Gastrocnemius medialis (tissue), 4 donors: ENCODE measurements around the gene CNR2. TPM values are rescaled to one million over a fixed set of nuclear protein-coding genes. Genes with fewer than 3 reads are reported as not detected.

ENCODE experiments used
- ATAC-seq, 2 donors: fragments of 150-250 bp; one replicate each; pipeline ENCODE4 v1.9.1; 2016
- DNase-seq, 2 donors: peaks; one replicate each; pipeline ENCODE4 v3.0.0-alpha.2; 2019
- H3K27ac ChIP-seq, 4 donors: fragments of 200-600 bp; sonication (generic); 1 replicate in 1 of 4; 2 replicates in 3 of 4; pipeline ENCODE4 v1.5.1; 2016 to 2018; ENCODE audit warnings: mild to moderate bottlenecking in 2 of 4, moderate library complexity in 1 of 4
- H3K27me3 ChIP-seq, 3 donors: fragments of 200-600 bp; sonication (generic) in 2 of 3; 1 replicate in 1 of 3; 2 replicates in 2 of 3; pipeline versions ENCODE4 v1.5.1 to v1.6.0; 2016 to 2019; ENCODE audit warnings: mild to moderate bottlenecking in 1 of 3, moderate library complexity in 1 of 3
- H3K36me3 ChIP-seq, 2 donors: fragments of 200-600 bp; sonication (generic) in 1 of 2; one replicate each; pipeline ENCODE4 v1.5.1; 2017 to 2018
- H3K4me1 ChIP-seq, 2 donors: fragments of 200-600 bp; sonication (generic) in 1 of 2; one replicate each; pipeline ENCODE4 v1.5.1; 2016 to 2017; ENCODE audit warnings: mild to moderate bottlenecking in 2 of 2
- H3K4me3 ChIP-seq, 4 donors: fragments of 200-600 bp; sonication (generic) in 3 of 4; 1 replicate in 1 of 4; 2 replicates in 3 of 4; pipeline ENCODE4 v1.5.1; 2016 to 2019; ENCODE audit warnings: mild to moderate bottlenecking in 2 of 4
- H3K9me3 ChIP-seq, 3 donors: fragments of 200-600 bp; sonication (generic) in 2 of 3; 1 replicate in 1 of 3; 2 replicates in 2 of 3; pipeline ENCODE4 v1.5.1; 2016 to 2019
- POLR2A ChIP-seq, 2 donors: fragments of 450-650 bp; IDR thresholded peaks; one replicate each; pipeline ENCODE4 v1.6.1; 2017; ENCODE audit warnings: antibody characterized with exemption in 2 of 2, mild to moderate bottlenecking in 2 of 2, moderate library complexity in 2 of 2
- in situ Hi-C, 4 donors: fragments of 200-750 bp; cut with MboI; loops; one replicate each; pipeline versions ENCODE4 v1.15.0 to v1.8.0; 2017; ENCODE audit warnings: low sequenced_read_pairs in 4 of 4
- intact Hi-C: fragments of 100-400 bp; cut with DNase I; formaldehyde crosslinking; loops from one replicate; pipeline ENCODE4 v1.15.1; 2023; ENCODE audit warnings: low total_unique reads
- total RNA-seq, 4 donors: library from RNA; depleted of rRNA; stranded (reverse); fragments of >200 nt; gene quantifications; one replicate each; pipeline versions ENCODE4 v1.1.0 to v1.2.3, GENCODE V29; 2016
- TF ChIP-seq, protein P1 (sequence below), 5 experiments: fragments of 450-650 bp in 3 of 5; fragments of 200-600 bp in 2 of 5; sonication (generic) in 2 of 5; IDR thresholded peaks in 4 of 5; conservative IDR thresholded peaks in 1 of 5; 1 replicate in 4 of 5; 2 replicates in 1 of 5; pipeline ENCODE4 v1.5.1; 2016 to 2019; ENCODE audit warnings: antibody characterized with exemption in 5 of 5, mild to moderate bottlenecking in 3 of 5, moderate library complexity in 3 of 5

The CNR2 gene
- total RNA-seq, 4 donors from 2014 or later, result not detected

DNA sequence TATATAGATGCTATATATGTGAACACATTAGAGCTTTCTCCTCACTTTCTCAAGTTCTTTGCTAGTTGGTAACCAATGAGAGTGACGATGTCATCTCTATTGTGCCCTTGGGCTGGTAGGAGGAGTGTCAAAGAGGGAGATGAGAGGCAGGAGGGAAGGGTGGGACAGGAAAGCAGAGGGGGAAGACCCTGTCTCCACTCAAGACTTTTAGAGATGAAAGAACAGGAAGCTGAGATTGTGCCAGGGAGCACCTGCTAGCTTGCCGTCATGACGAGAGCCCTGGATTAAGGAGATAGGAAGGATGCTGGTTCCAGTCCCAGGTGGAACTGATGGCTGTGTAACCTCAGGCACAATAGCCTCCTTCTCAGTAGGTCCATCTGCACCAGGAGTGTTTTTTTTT lies 16.7 kb downstream of the CNR2 start:
- Histone ChIP-seq H3K27me3 (peaks cover 0 to 5% (median 0%) of the 10 kb centered on the region in 3 donors), H3K9me3 (no peaks in the 10 kb centered on the region), H3K27ac (no peak overlapping the region), H3K4me1 (no peaks in the 10 kb centered on the region), H3K4me3 (no peak overlapping the region), H3K36me3 (no peaks in the 10 kb centered on the region)
- DNase-seq (no peak), ATAC-seq (no peak)
- in situ Hi-C loops (no loop called here), intact Hi-C loops (no loop called here)
- TF ChIP-seq POLR2A (IDR thresholded peaks at IDR 0.05), result no peak
- TF ChIP-seq, protein P1, sequence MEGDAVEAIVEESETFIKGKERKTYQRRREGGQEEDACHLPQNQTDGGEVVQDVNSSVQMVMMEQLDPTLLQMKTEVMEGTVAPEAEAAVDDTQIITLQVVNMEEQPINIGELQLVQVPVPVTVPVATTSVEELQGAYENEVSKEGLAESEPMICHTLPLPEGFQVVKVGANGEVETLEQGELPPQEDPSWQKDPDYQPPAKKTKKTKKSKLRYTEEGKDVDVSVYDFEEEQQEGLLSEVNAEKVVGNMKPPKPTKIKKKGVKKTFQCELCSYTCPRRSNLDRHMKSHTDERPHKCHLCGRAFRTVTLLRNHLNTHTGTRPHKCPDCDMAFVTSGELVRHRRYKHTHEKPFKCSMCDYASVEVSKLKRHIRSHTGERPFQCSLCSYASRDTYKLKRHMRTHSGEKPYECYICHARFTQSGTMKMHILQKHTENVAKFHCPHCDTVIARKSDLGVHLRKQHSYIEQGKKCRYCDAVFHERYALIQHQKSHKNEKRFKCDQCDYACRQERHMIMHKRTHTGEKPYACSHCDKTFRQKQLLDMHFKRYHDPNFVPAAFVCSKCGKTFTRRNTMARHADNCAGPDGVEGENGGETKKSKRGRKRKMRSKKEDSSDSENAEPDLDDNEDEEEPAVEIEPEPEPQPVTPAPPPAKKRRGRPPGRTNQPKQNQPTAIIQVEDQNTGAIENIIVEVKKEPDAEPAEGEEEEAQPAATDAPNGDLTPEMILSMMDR (IDR thresholded peaks at IDR 0.05 in 4 of 5, conservative IDR thresholded peaks at IDR 0.05 in 1 of 5), result no peak

DNA sequence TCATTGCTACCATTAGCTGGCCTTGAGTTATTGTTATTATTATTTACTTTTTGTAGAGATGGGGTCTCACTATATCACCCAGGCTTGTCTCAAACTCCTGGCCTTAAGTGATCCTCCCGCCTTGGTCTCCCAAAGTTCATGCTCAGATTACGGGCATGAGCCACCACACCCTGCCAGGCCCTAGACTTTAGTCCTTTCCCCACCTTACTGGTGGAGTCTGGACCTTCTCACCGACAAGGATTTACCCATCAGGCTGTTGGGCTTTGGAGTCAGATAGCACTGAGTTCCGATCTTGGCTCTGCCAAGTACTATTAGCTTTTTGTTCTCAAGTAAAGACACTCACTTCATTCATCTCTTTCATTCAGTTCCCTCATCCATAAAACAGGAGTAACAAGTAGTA lies 17.2 kb downstream of the CNR2 start:
- in situ Hi-C loops, result no loop called here
- ATAC-seq (no peak), DNase-seq (no peak)
- no peak overlapping the region for H3K4me3 ChIP-seq
- TF ChIP-seq POLR2A (IDR thresholded peaks at IDR 0.05), result no peak
- TF ChIP-seq, protein P1 (IDR thresholded peaks at IDR 0.05 in 4 of 5, conservative IDR thresholded peaks at IDR 0.05 in 1 of 5), result no peak
- H3K27me3 ChIP-seq, result peaks cover 0 to 2% (median 0%) of the 10 kb centered on the region in 3 donors
- no peaks in the 10 kb centered on the region for H3K36me3 ChIP-seq
- no peaks in the 10 kb centered on the region for H3K4me1 ChIP-seq
- no peak overlapping the region for H3K27ac ChIP-seq
- intact Hi-C loops, result no loop called here
- H3K9me3 ChIP-seq, result no peaks in the 10 kb centered on the region

DNA sequence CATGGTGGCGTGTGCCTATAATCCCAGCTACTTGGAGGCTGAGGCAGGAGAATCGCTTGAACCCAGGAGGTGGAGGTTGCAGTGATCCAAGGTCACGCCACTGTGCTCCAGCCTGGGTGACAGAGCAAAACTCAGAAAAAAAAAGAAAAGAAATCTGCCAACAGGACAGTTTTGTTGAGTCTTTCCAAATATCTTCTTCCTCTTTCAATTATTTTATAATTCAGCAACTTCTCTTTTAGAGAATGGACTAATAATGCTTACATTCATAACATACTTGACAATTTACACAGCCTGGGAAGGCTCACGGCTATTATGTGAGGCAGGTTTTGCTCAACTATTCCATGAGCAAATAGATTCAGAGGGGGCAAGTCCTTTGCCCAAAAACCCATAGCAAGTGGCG lies 18.1 kb downstream of the CNR2 start:
- Histone ChIP-seq H3K4me3 (no peak overlapping the region), H3K27me3 (no peaks in the 10 kb centered on the region), H3K27ac (no peak overlapping the region), H3K36me3 (no peaks in the 10 kb centered on the region), H3K4me1 (no peaks in the 10 kb centered on the region), H3K9me3 (no peaks in the 10 kb centered on the region)
- TF ChIP-seq, protein P1 (IDR thresholded peaks at IDR 0.05 in 4 of 5, conservative IDR thresholded peaks at IDR 0.05 in 1 of 5), result no peak
- no peak for TF ChIP-seq POLR2A (IDR thresholded peaks at IDR 0.05)
- intact Hi-C loops, result no loop called here
- ATAC-seq, result no peak
- DNase-seq, result no peak
- in situ Hi-C loops, result no loop called here

DNA sequence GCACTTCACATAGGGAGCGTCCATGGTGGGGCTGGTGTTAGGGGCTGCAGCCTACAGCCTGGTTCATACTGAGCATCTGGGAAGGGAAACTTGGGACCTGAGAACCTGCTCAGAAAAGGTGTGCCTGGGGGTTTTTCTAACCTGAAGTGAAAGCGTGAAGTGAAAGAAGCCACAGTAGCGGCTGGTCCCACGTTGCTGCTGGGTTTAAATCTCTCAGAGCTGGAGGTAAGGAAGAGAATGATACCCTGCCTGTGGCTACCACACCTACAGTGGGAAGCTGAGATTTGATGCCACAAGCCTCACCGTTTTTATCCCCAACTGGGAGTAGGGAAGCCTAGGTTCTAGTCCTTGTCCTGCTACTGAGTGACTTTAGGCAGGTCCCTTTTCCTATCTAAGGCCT lies 24.1 kb downstream of the CNR2 start:
- no peak for TF ChIP-seq POLR2A (IDR thresholded peaks at IDR 0.05)
- TF ChIP-seq, protein P1 (IDR thresholded peaks at IDR 0.05 in 4 of 5, conservative IDR thresholded peaks at IDR 0.05 in 1 of 5), result no peak

DNA sequence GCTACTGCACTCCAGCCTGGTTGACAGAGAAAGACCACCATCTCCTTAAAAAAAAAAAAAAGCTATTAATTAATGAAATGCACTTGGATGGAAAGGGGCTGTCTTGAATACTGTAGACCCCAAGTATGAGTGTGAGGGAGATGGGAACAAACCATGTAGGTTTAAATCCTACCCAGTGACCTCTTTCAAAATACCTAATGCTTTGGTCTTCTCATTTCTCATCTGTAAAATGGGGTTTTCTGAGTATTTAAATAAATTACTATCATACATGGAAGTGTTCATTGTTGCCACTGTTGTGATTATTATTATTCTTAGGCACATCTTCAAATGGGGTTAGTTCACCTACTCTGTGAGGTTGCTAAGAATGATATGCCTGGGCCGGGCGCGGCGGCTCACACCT lies 27.9 kb downstream of the CNR2 start:
- H3K9me3 ChIP-seq, result no peaks in the 10 kb centered on the region
- no peak for DNase-seq
- H3K27me3 ChIP-seq, result no peaks in the 10 kb centered on the region
- no peaks in the 10 kb centered on the region for H3K36me3 ChIP-seq
- no peak overlapping the region for H3K4me3 ChIP-seq
- no peak for ATAC-seq
- in situ Hi-C loops (no loop called here), intact Hi-C loops (no loop called here)
- no peak overlapping the region for H3K27ac ChIP-seq
- H3K4me1 ChIP-seq, result no peaks in the 10 kb centered on the region
- TF ChIP-seq, protein P1 (IDR thresholded peaks at IDR 0.05 in 4 of 5, conservative IDR thresholded peaks at IDR 0.05 in 1 of 5), result no peak
- no peak for TF ChIP-seq POLR2A (IDR thresholded peaks at IDR 0.05)

More for the DNA sequence above, 24.1 kb downstream of the CNR2 start:
- intact Hi-C loops, result no loop called here
- Histone ChIP-seq H3K4me1 (no peaks in the 10 kb centered on the region), H3K27me3 (no peaks in the 10 kb centered on the region), H3K4me3 (no peak overlapping the region), H3K36me3 (no peaks in the 10 kb centered on the region), H3K27ac (no peak overlapping the region), H3K9me3 (no peaks in the 10 kb centered on the region)
- DNase-seq (no peak), ATAC-seq (no peak)
- in situ Hi-C loops, result no loop called here
